Spleen (tissue), 7 donors: ENCODE results near the gene IL1RAPL2.

ENCODE experiments used
- POLR2A ChIP-seq, 3 donors: fragments of 450-650 bp; IDR thresholded peaks; one replicate each; pipeline ENCODE4 v1.5.1; 2017; ENCODE audit warnings: antibody characterized with exemption in 3 of 3, mild to moderate bottlenecking in 1 of 3
- POLR2AphosphoS5 ChIP-seq, 3 donors: sonication (generic); formaldehyde crosslinking; IDR thresholded peaks; one replicate each; pipeline ENCODE4 v1.5.1; 2017; ENCODE audit warnings: antibody characterized with exemption in 3 of 3
- TF ChIP-seq, protein P1 (sequence below), 11 experiments: fragments of 200-600 bp in 7 of 11; fragments of 450-650 bp in 4 of 11; sonication (generic) in 4 of 11; IDR thresholded peaks in 8 of 11; conservative IDR thresholded peaks in 3 of 11; 1 replicate in 7 of 11; 2 replicates in 4 of 11; pipeline versions ENCODE4 v1.4.0 to v1.8.0; 2016 to 2021; ENCODE audit warnings: antibody characterized with exemption in 11 of 11, inconsistent platforms in 4 of 11, mild to moderate bottlenecking in 1 of 11
- donor health status: DM: no; HTN: no; CAD: no; lungs with moderate emphysema.
- donor health status: DM: no; HTN: no; CAD: no.
- donor health status: DM: no; HTN: no; CAD: no.

DNA sequence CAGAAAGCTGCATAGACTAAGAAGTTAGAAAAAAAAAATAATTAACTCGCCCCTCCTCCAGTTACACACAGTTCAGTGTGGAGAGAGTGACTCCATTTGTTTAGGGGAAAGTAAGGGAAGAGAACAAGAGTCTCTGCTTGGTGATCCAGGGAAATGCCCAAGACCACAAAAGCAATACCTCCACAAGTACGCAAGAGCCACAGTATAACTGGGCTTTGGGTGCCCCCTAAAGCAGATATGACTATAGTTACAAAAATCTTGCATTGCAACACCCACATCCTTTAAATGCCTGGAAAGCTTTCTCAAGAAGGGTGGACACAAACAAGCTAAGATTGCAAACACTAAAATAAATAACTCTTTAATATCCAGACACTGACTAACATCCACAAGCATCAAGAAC, 1092.1 kb downstream of the IL1RAPL2 start:
- TF ChIP-seq, protein P1, sequence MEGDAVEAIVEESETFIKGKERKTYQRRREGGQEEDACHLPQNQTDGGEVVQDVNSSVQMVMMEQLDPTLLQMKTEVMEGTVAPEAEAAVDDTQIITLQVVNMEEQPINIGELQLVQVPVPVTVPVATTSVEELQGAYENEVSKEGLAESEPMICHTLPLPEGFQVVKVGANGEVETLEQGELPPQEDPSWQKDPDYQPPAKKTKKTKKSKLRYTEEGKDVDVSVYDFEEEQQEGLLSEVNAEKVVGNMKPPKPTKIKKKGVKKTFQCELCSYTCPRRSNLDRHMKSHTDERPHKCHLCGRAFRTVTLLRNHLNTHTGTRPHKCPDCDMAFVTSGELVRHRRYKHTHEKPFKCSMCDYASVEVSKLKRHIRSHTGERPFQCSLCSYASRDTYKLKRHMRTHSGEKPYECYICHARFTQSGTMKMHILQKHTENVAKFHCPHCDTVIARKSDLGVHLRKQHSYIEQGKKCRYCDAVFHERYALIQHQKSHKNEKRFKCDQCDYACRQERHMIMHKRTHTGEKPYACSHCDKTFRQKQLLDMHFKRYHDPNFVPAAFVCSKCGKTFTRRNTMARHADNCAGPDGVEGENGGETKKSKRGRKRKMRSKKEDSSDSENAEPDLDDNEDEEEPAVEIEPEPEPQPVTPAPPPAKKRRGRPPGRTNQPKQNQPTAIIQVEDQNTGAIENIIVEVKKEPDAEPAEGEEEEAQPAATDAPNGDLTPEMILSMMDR (IDR thresholded peaks at IDR 0.05 in 8 of 11, conservative IDR thresholded peaks at IDR 0.05 in 3 of 11): no peak
- TF ChIP-seq POLR2AphosphoS5 (IDR thresholded peaks at IDR 0.05) (no peak), POLR2A (IDR thresholded peaks at IDR 0.05) (no peak)
